ENCODE results near the gene SIL1.

GRCh38 chr5:139155333-139155732 lies 42.8 kb downstream of the SIL1 start:
- TF ChIP-seq EMX1 (CRISPR knock-in tag; IDR thresholded peaks at IDR 0.05) = no peak
- TF ChIP-seq GABPB1 (CRISPR knock-in tag; IDR thresholded peaks at IDR 0.05) = no peak
- TF ChIP-seq CTCF (IDR thresholded peaks at IDR 0.05) = no peak
- no peak for TF ChIP-seq ZNF281 (CRISPR knock-in tag; IDR thresholded peaks at IDR 0.05)
- no peak for TF ChIP-seq SMAD3 (CRISPR knock-in tag; IDR thresholded peaks at IDR 0.05; ENCODE audit: borderline replicate concordance)
- TF ChIP-seq E2F1 (CRISPR knock-in tag; IDR thresholded peaks at IDR 0.05) = no peak
- no peak for TF ChIP-seq NR1H2 (CRISPR knock-in tag; IDR thresholded peaks at IDR 0.05)
- TF ChIP-seq MYBL2 (CRISPR knock-in tag; IDR thresholded peaks at IDR 0.05) = no peak
- TF ChIP-seq SMAD4 (CRISPR knock-in tag; IDR thresholded peaks at IDR 0.05) = no peak
- no peak for TF ChIP-seq ZBTB43 (CRISPR knock-in tag; IDR thresholded peaks at IDR 0.05)
- TF ChIP-seq ATF2 (CRISPR knock-in tag; IDR thresholded peaks at IDR 0.05; ENCODE audit: borderline replicate concordance, low read depth) = no peak

Measured in WTC11 (cell line).